ENCODE results near the gene ST6GAL1. TPM values are rescaled to one million over a fixed set of nuclear protein-coding genes. Genes with fewer than 3 reads are reported as not detected.
"Not testable (repeated sequence)": the region's sequence is repeated elsewhere in the genome, so short reads cannot be mapped to it uniquely, and the experiment has no call there.

ST6GAL1 gene
- polyA plus RNA-seq, 3 donors: 55.6 to 81.0 (median 61.7) TPM

- no peak for DNase-seq
These were observed 6.9 kb downstream of the ST6GAL1 start for GRCh38 chr3:186937017-186937875.

GRCh38 chr3:186938716-186939115, 8.4 kb downstream of the ST6GAL1 start:
- no peak for DNase-seq

DNA sequence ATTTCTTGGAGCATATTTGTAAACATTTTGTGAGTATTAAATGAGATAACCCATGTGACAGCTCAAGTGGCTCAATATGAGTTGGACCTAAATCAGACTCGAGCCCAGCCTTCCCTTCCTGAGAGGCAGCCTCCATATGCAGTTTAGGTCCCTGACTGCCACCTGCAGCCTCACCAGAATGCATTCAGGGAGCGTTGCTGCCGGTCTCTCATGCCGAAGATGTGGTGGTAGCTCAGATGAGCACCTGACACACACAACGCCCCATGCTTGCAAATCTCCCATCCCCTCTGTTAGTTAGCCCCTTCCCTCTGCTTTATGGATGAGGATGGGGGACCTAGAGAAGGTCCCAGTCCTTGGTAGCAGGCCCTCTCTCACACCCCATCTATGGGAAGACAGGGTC, 9.2 kb downstream of the ST6GAL1 start:
- DNase-seq: no peak

- DNase-seq: no peak
These were observed 10.6 kb downstream of the ST6GAL1 start for GRCh38 chr3:186940967-186941366.

DNA sequence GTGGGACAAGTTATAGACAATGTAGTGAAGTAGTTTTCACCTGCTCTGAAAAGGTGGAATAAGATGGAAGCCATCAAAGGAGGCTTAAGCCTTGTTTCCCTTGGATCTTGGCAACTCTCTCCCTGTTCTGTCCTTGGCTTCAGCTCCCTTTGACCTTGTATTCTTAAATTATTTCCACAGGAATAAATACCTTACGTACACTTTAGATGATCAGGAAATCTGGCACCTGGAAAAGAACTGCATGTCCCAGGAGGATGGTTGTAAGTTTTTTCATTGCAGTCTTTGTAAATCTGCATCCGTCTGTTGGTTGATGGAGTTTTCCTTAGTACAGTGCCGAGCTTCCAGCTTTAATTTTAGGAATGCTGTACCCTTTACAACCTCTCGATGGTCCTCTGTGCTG, 11.8 kb downstream of the ST6GAL1 start:
- no peak for DNase-seq

DNA sequence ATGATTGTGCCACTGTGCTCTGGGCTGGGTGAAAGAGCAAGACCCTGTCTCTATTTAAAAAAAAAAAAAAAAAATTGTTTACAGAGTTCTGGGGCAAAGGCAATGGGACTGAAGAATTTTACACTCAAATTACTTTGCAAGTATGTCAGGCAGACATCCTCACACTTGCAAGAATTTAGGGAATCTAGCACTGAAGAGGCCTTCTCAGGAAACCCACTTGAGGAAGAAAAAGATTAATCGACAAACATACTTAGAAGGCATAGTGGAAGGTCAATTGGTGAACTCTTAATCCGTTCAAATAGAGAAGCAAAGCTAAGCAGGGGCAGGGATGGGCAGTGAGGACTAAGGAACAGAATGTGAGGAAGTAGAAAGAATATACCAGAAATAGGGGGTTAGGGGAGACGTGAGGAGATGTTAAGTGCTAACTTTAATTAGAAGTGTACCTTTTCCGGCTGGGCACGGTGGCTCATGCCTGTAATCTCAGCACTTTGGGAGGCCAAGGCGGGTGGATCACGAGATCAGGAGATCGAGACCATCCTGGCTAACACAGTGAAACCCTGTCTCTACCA, 15.0 kb downstream of the ST6GAL1 start:
- DNase-seq: no peak

DNA sequence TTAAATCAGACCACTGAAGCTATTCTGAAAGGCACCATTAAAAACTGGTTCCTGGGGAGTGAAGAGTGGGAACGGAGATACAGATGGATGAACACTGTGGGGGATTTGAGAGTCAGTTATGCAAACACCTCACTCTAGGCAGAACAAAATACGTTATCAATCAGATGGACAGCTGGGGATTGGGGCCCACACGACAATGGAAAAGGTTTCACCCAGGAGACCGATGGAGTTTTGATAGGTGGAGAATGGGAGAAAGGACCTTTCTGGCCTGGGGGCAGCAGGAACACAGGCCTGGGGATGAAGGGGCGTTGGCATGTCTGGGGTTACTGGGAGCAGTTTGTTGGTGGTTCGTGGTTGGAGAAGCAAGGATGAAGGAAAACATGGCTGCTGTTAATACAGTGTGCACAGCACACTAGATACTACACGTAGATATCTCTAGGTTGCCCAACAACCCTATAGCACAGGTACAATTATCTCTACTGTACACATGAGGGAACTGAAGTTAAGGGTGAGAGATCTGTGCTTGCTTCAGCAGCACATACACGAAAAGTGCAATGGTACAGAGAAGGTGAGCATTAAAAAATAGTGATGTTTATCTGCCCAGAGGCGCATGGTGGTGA, 16.5 kb downstream of the ST6GAL1 start:
- no peak for DNase-seq

GRCh38 chr3:186949281-186949982, 19.1 kb downstream of the ST6GAL1 start:
- no peak for DNase-seq

DNA sequence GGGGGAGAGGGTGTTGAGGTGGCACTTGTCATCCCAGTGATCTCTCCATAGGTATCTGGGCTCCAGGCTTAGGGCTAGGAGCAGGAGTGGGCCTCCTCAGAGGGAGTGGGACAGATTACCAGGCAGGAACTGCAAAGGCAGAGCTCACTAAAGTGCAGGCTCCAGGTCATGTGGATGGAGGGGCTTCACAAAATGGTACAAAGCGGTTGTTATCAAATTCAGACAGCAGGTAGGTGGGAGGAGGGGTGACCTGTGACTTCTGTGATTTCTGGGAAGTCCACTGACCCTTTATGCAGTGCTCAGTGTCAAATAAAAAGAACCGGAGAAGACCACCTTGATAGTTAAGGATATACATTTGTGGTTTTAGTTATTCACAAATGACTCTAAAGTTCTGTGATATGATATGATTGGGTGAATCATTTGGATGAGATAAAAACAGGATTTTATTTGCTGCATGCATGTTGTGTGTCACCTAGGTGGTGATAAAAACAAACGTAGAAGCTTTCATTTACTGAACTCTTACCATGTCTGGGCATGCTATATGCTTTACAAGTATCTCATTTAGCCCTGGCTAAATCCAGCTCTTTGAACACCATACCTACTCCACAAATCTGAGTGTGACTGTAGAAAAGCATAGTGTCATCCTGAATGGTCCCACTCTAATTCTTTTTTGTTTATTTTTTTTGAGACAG, 20.2 kb downstream of the ST6GAL1 start:
- DNase-seq: no peak

- DNase-seq: no peak
These were observed 21.6 kb downstream of the ST6GAL1 start for GRCh38 chr3:186951640-186952552.

DNA sequence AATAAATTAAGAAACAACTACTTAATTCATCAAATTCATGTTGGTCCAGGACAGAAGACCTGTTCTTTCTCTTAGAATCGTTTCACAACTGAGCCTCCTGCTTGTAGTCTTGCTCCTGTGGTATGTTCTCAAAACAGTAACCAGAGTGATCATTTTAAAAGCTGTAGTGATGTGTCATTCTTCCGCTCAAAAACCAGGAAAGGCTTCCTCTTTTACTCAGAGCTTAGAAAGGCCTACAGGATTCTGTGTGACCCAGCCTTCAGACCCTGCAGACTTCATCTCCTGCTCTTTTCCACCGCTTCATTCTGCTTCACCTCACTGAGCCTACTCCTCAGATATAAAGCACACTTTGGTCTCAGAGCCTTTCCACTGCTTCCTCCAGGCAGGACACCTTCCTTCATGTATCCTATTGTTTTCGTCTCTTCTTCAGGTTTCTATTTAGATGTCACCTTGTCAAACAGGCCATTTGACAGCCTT, 22.7 kb downstream of the ST6GAL1 start:
- no peak for DNase-seq

- not testable (repeated sequence) for DNase-seq
These were observed 23.8 kb downstream of the ST6GAL1 start for GRCh38 chr3:186953992-186954699.

DNA sequence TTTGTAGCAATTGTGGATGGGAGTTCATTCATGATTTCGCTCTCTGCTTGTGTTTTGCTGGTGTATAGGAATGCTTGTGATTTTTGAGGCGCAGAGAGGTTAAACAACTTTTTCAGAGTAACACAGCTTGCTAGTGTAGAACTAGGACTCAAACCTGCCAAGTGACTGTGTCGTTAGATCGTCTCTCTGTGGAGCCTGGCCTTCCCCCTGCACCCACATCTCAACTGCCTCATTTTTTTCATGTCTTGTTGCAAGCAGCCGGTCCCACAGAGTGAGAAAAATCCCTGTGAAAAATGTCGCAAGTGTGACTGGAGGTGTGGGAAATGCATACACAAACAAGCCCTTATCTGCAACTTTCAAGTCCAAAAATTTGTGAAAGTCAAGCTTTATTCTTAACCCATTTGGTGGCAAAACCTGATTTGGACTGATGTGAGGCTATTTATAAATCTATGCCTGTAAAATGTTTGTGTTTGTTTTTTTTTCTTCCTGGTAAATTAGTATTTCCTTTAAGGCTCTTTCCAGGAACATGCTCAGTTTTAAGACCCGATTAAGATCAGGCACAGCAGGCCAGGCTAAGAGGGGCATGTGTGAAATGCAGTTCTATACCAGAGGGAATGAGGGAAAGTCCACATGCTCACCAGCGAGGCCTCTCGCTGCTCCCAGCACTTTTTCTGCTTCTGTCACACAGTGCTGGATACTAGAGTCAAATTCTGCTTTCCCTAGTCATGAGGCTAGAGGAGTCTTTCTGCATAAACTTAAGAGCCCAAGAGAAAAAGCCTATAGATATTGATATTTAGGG, 25.8 kb downstream of the ST6GAL1 start:
- DNase-seq: no peak

GRCh38 chr3:186959029-186959624, 28.8 kb downstream of the ST6GAL1 start:
- DNase-seq: no peak

- no peak for DNase-seq
These were observed 30.0 kb downstream of the ST6GAL1 start for GRCh38 chr3:186960347-186960746.

- no peak for DNase-seq
These were observed 32.1 kb downstream of the ST6GAL1 start for GRCh38 chr3:186962445-186962844.

DNA sequence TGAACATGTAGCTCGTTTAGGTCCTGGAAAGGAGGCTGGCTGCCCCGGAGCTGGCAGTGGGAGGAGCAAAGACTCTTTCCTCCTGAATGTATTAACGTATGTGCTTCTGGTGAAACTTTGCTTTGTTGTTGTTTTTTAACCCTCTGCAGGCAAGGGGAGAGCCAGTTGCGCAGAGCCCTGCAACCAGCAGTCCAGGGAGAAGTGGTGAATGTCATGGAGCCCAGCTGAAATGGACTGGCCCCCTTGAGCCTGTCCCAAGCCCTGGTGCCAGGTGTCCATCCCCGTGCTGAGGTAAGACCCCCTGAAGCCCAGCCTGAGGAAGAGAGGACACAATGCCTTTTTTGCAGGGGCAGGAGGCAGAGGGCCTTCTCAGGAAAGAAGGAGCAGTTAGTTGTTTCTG, 33.3 kb downstream of the ST6GAL1 start:
- DNase-seq: no peak

- no peak for DNase-seq
These were observed 33.7 kb downstream of the ST6GAL1 start for GRCh38 chr3:186964071-186964470.

GRCh38 chr3:186964616-186965015, 34.3 kb downstream of the ST6GAL1 start:
- DNase-seq: no peak

Measured in renal pelvis (tissue), 4 donors.